H1 (cell line): ENCODE results near the gene CSNK1A1. TPM values are rescaled to one million over a fixed set of nuclear protein-coding genes. Genes with fewer than 3 reads are reported as not detected.

ENCODE experiments used
- CTCF ChIA-PET: fragments of 300-600 bp; sonication (Branson Sonifier 250); formaldehyde crosslinking; loops from one replicate; lab custom pipeline; 2021; ENCODE audit not compliant: partially characterized antibody; lab: Charles Lee
- POLR2A ChIA-PET: fragments of 300-600 bp; sonication (Branson Sonifier 250); formaldehyde crosslinking; loops from one replicate; lab custom pipeline; 2021; ENCODE audit warnings: inconsistent platforms; ENCODE audit not compliant: partially characterized antibody; lab: Charles Lee
- DNase-seq, 2 experiments: peaks; one replicate each; pipeline versions ENCODE4 v3.0.0 to v3.0.0-alpha.2; 2010 to 2022; ENCODE audit warnings: low spot score in 2 of 2, low read depth in 1 of 2, mixed read lengths in 1 of 2
- FAIRE-seq: peaks from 2 replicates; lab custom pipeline; 2011; peaks lifted over from hg19 to GRCh38; lab: Jason Lieb, UNC
- H2AFZ ChIP-seq: 2 replicates; pipeline ENCODE4 v1.8.1; 2012; ENCODE audit warnings: low read length, inconsistent platforms
- H2AK5ac ChIP-seq: 2 replicates; pipeline ENCODE4 v1.6.1; 2013; ENCODE audit warnings: low read depth, low read length
- H2BK120ac ChIP-seq: replicated peaks from 2 replicates; pipeline ENCODE3; 2013; ENCODE audit warnings: low read depth, low read length, inconsistent platforms
- H2BK12ac ChIP-seq: 2 replicates; pipeline ENCODE4 v1.6.1; 2013; ENCODE audit warnings: low read depth, low read length
- H2BK15ac ChIP-seq: 2 replicates; pipeline ENCODE4 v1.6.1; 2013; ENCODE audit warnings: low read length
- H2BK20ac ChIP-seq: 2 replicates; pipeline ENCODE4 v1.6.1; 2013; ENCODE audit warnings: low read length
- H2BK5ac ChIP-seq: 2 replicates; pipeline ENCODE4 v1.6.1; 2013; ENCODE audit warnings: low read depth, low read length
- H3K14ac ChIP-seq: 2 replicates; pipeline ENCODE4 v1.6.1; 2013; ENCODE audit warnings: inconsistent platforms; ENCODE audit not compliant: insufficient read length
- H3K18ac ChIP-seq: 2 replicates; pipeline ENCODE4 v1.6.1; 2013; ENCODE audit warnings: low read length; ENCODE audit errors: extremely low read depth
- H3K23ac ChIP-seq: 2 replicates; pipeline ENCODE4 v1.6.1; 2013; ENCODE audit warnings: inconsistent platforms; ENCODE audit not compliant: insufficient read length
- H3K23me2 ChIP-seq: 2 replicates; pipeline ENCODE4 v1.6.1; 2013; ENCODE audit warnings: low read depth, low read length
- H3K27ac ChIP-seq: 2 replicates; pipeline ENCODE4 v1.6.1; 2011; ENCODE audit warnings: low read depth, low read length, inconsistent platforms
- H3K27me3 ChIP-seq, 4 experiments: replicated peaks in 1 of 4; 1 replicate in 1 of 4; 2 replicates in 3 of 4; pipeline versions ENCODE4 v1.6.1 to v1.8.1; 2011 to 2013; ENCODE audit warnings: low read length in 3 of 4, mild to moderate bottlenecking in 3 of 4, inconsistent platforms in 2 of 4, mixed read lengths in 2 of 4, moderate library complexity in 1 of 4; ENCODE audit not compliant: control insufficient read depth in 3 of 4, insufficient read depth in 3 of 4; ENCODE audit errors: extremely low read depth in 1 of 4
- H3K36me3 ChIP-seq, 4 experiments: 2 replicates each; pipeline versions ENCODE4 v1.6.1 to v1.8.1; 2011 to 2013; ENCODE audit warnings: mild to moderate bottlenecking in 4 of 4, low read length in 3 of 4, moderate library complexity in 2 of 4, control low read depth in 1 of 4, inconsistent platforms in 1 of 4; ENCODE audit not compliant: insufficient read depth in 4 of 4, control insufficient read depth in 2 of 4
- H3K4ac ChIP-seq: replicated peaks from 2 replicates; pipeline ENCODE3; 2013; ENCODE audit warnings: low read length, low read depth, mixed read lengths, inconsistent platforms; ENCODE audit not compliant: insufficient read length
- H3K4me1 ChIP-seq, 4 experiments: replicated peaks in 1 of 4; 1 replicate in 1 of 4; 2 replicates in 3 of 4; pipeline versions ENCODE4 v1.6.1 to v1.8.1; 2011 to 2013; ENCODE audit warnings: low read length in 3 of 4, inconsistent platforms in 2 of 4, mixed read lengths in 1 of 4; ENCODE audit not compliant: insufficient read depth in 4 of 4, control insufficient read depth in 3 of 4
- H3K4me2 ChIP-seq, 2 experiments: 2 replicates each; pipeline versions ENCODE4 v1.6.1 to v1.8.1; 2011 to 2013; ENCODE audit warnings: low read depth in 2 of 2, low read length in 2 of 2, control low read depth in 1 of 2, inconsistent platforms in 1 of 2, mild to moderate bottlenecking in 1 of 2; ENCODE audit not compliant: insufficient read depth in 1 of 2
- H3K4me3 ChIP-seq, 4 experiments: fragments of 200-600, 300-600 bp in 1 of 4; sonication (generic), shearing (Covaris generic), sonication (Bioruptor Twin) in 1 of 4; 2 replicates each; pipeline versions ENCODE4 v1.5.1 to v1.8.1; 2011 to 2016; ENCODE audit warnings: low read length in 4 of 4, low read depth in 3 of 4, control low read depth in 2 of 4, inconsistent platforms in 2 of 4, mild to moderate bottlenecking in 2 of 4, mixed read lengths in 1 of 4, moderate library complexity in 1 of 4; ENCODE audit not compliant: insufficient read depth in 2 of 4; ENCODE audit errors: extremely low read depth in 1 of 4
- H3K56ac ChIP-seq: replicated peaks from 2 replicates; pipeline ENCODE3; 2013; ENCODE audit warnings: low read depth, mild to moderate bottlenecking, mixed read lengths, low read length, inconsistent platforms; ENCODE audit not compliant: insufficient read length
- H3K79me1 ChIP-seq: 2 replicates; pipeline ENCODE4 v1.6.1; 2013; ENCODE audit warnings: low read depth, low read length, control low read depth
- H3K79me2 ChIP-seq, 2 experiments: 2 replicates each; pipeline versions ENCODE4 v1.6.1 to v1.8.1; 2012 to 2013; ENCODE audit warnings: low read length in 2 of 2, mild to moderate bottlenecking in 2 of 2, inconsistent platforms in 1 of 2; ENCODE audit not compliant: insufficient read depth in 2 of 2, control insufficient read depth in 1 of 2
- H3K9ac ChIP-seq, 4 experiments: replicated peaks in 1 of 4; 1 replicate in 1 of 4; 2 replicates in 3 of 4; pipeline versions ENCODE4 v1.6.1 to v1.8.1; 2011 to 2013; ENCODE audit warnings: low read depth in 3 of 4, low read length in 3 of 4, control low read depth in 2 of 4, mild to moderate bottlenecking in 2 of 4, moderate library complexity in 2 of 4, inconsistent platforms in 1 of 4; ENCODE audit errors: extremely low read depth in 1 of 4
- H3K9me3 ChIP-seq, 2 experiments: 2 replicates each; pipeline versions ENCODE4 v1.6.1 to v1.8.1; 2012 to 2013; ENCODE audit warnings: mild to moderate bottlenecking in 2 of 2, moderate library complexity in 2 of 2, control low read depth in 1 of 2, inconsistent platforms in 1 of 2, low read depth in 1 of 2, low read length in 1 of 2, mixed read lengths in 1 of 2; ENCODE audit not compliant: insufficient read depth in 2 of 2
- H4K20me1 ChIP-seq, 2 experiments: replicated peaks in 1 of 2; 2 replicates each; pipeline versions ENCODE3 to v1.8.1; 2011 to 2013; ENCODE audit warnings: inconsistent platforms in 2 of 2, low read length in 2 of 2, mild to moderate bottlenecking in 1 of 2; ENCODE audit not compliant: insufficient read depth in 2 of 2, control insufficient read depth in 1 of 2
- H4K5ac ChIP-seq: 2 replicates; pipeline ENCODE4 v1.6.1; 2013; ENCODE audit warnings: low read length, low read depth, mixed read lengths, inconsistent platforms; ENCODE audit not compliant: insufficient read length
- H4K8ac ChIP-seq: 2 replicates; pipeline ENCODE4 v1.8.0; 2013; ENCODE audit warnings: mild to moderate bottlenecking, moderate library complexity, low read length, inconsistent platforms; ENCODE audit not compliant: insufficient read depth; ENCODE audit errors: extremely low read depth
- H4K91ac ChIP-seq: replicated peaks from 2 replicates; pipeline ENCODE3; 2013; ENCODE audit warnings: low read length, mixed read lengths, inconsistent platforms; ENCODE audit not compliant: insufficient read length
- CTBP2 ChIP-seq: IDR thresholded peaks from 2 replicates; pipeline ENCODE4 v1.7.0; 2011; ENCODE audit warnings: borderline replicate concordance, mild to moderate bottlenecking, moderate library complexity, mixed read lengths, low read length; ENCODE audit not compliant: insufficient read depth, insufficient read length
- POLR2AphosphoS5 ChIP-seq: IDR thresholded peaks from 2 replicates; pipeline ENCODE4 v1.6.1; 2011; ENCODE audit warnings: low read depth, low read length
- SAP30 ChIP-seq: fragments of 300-600 bp; sonication (generic); IDR thresholded peaks from 2 replicates; pipeline ENCODE4 v1.7.1; 2012; ENCODE audit warnings: low read length, moderate library complexity, mild to moderate bottlenecking, inconsistent platforms; ENCODE audit not compliant: insufficient read depth, insufficient replicate concordance
- SIRT6 ChIP-seq: IDR thresholded peaks from one replicate; pipeline ENCODE4 v1.7.1; 2012; ENCODE audit warnings: low read length, inconsistent platforms
- WGBS, 2 experiments: shearing (Covaris generic) in 1 of 2; methylation state at CpG; one replicate each; pipeline versions ENCODE4 v1.1.6 to v1.1.7; 2013 to 2015; ENCODE audit warnings: low lambda C conversion rate in 2 of 2, mixed read lengths in 2 of 2, inconsistent platforms in 1 of 2, low coverage in 1 of 2, missing lambda C conversion rate in 1 of 2; ENCODE audit not compliant: insufficient replicate concordance in 2 of 2, insufficient coverage in 1 of 2, insufficient read length in 1 of 2; ENCODE audit errors: extremely low coverage in 1 of 2, missing lambda C conversion rate in 1 of 2; 5-methylcytosine and 5-hydroxymethylcytosine counted together
- polyA plus RNA-seq, 7 experiments: library from polyadenylated mRNA; depleted of rRNA in 3 of 7; stranded (reverse) in 5 of 7; unstranded in 2 of 7; fragments of >200 nt in 5 of 7; fragments of 200-250 nt in 2 of 7; gene quantifications; 1 replicate in 5 of 7; 2 replicates in 1 of 7; 4 replicates in 1 of 7; pipeline versions ENCODE4 v1.2.1 to v1.2.3, GENCODE V29; 2011 to 2013; ENCODE audit warnings: missing spikeins in 2 of 7, mixed read lengths in 2 of 7
- total RNA-seq: library from RNA; stranded (reverse); fragmentation: NEBNext Ultra II Directional; extraction: Animal tissue kit (Norgen Biotek cat#: 25700); gene quantifications from 2 replicates; pipeline ENCODE4 v1.2.1, GENCODE V29; 2021
- TF ChIP-seq, protein P1 (sequence below): IDR thresholded peaks from 2 replicates; pipeline ENCODE4 v1.6.1; 2012; ENCODE audit warnings: low read length, inconsistent platforms

CSNK1A1 gene
- total and polyA plus RNA-seq, 2 of the 8 experiments (the other 6 are each of a cell fraction or from before 2014, with no cell fraction given) = 61.2 to 244 TPM

- Histone ChIP-seq H3K4ac (no peak overlapping the region), H4K20me1 (peaks cover 19 to 21% of the 10 kb centered on the region in 2 experiments), H4K8ac (no peak overlapping the region), H3K27me3 (no peaks in the 10 kb centered on the region), H2BK15ac (no peak overlapping the region), H2AK5ac (no peak overlapping the region), H3K79me1 (no peaks in the 10 kb centered on the region), H3K18ac (no peak overlapping the region), H2BK5ac (no peak overlapping the region), H2BK120ac (no peak overlapping the region), H3K4me2 (no peak overlapping the region), H3K9ac (no peak overlapping the region; a peak in 1 of 7 replicates), H3K79me2 (peaks cover 73 to 97% of the 10 kb centered on the region in 2 experiments), H3K9me3 (no peaks in the 10 kb centered on the region), H3K4me3 (no peak overlapping the region), H2BK20ac (no peak overlapping the region), H4K5ac (no peak overlapping the region), H3K14ac (no peak overlapping the region), H3K56ac (no peak overlapping the region), H3K27ac (no peak overlapping the region), H2AFZ (no peak overlapping the region), H3K23me2 (no peaks in the 10 kb centered on the region), H2BK12ac (no peak overlapping the region), H3K36me3 (peaks cover 3 to 70% (median 13%) of the 10 kb centered on the region in 4 experiments; a peak in 7 of 8 replicates), H4K91ac (no peak overlapping the region), H3K23ac (no peak overlapping the region), H3K4me1 (peaks cover 0 to 7% (median 1%) of the 10 kb centered on the region in 4 experiments; a peak in 4 of 7 replicates)
- ChIA-PET CTCF (interaction anchor here (1.2 kb wide), 1 partner anchor 93 kb away, joined by 3 read pairs; no protein-coding TSS in a partner anchor), POLR2A (interaction anchor here (0.9 to 11.0 kb wide), 5 partner anchors 9 to 31 kb away, joined by 3 to 65 read pairs (median 4); partner anchors contain the start of gene CSNK1A1)
- 91% methylated on average over 6 of the region's 6 CpGs; no CpG with 5 or more reads in 1 of the 2 experiments for WGBS, 2 experiments
- DNase-seq = peak in 1 of 2 experiments; percentile 30
- no peak for FAIRE-seq
- TF ChIP-seq CTBP2 (no peak), SIRT6 (no peak), SAP30 (no peak), POLR2AphosphoS5 (no peak)
- TF ChIP-seq, protein P1, sequence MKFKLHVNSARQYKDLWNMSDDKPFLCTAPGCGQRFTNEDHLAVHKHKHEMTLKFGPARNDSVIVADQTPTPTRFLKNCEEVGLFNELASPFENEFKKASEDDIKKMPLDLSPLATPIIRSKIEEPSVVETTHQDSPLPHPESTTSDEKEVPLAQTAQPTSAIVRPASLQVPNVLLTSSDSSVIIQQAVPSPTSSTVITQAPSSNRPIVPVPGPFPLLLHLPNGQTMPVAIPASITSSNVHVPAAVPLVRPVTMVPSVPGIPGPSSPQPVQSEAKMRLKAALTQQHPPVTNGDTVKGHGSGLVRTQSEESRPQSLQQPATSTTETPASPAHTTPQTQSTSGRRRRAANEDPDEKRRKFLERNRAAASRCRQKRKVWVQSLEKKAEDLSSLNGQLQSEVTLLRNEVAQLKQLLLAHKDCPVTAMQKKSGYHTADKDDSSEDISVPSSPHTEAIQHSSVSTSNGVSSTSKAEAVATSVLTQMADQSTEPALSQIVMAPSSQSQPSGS = no peak
These were observed 9.3 kb downstream of the CSNK1A1 start for GRCh38 chr5:149541893-149542292.
